Smooth muscle cell (in vitro differentiated cells): ENCODE results near the gene TMOD4. TPM values are rescaled to one million over a fixed set of nuclear protein-coding genes. Genes with fewer than 3 reads are reported as not detected.

ENCODE experiments used
- DNase-seq: peaks from one replicate; lab custom pipeline; 2025; ENCODE audit not compliant: unreplicated experiment; lab: John Stamatoyannopoulos, UW
- H2AFZ ChIP-seq: fragments of 200-600 bp; sonication (generic); 2 replicates; pipeline ENCODE4 v1.6.0; 2016; ENCODE audit warnings: antibody characterized with exemption, low read depth, mild to moderate bottlenecking
- H3F3A ChIP-seq: fragments of 200-600 bp; sonication (generic); 2 replicates; pipeline ENCODE4 v1.6.0; 2017; ENCODE audit warnings: antibody characterized with exemption, low read depth
- H3K27ac ChIP-seq: fragments of 200-600 bp; sonication (generic); 2 replicates; pipeline ENCODE4 v1.5.1; 2016; ENCODE audit warnings: low read depth, mild to moderate bottlenecking
- H3K27me3 ChIP-seq: fragments of 200-600 bp; sonication (generic); 2 replicates; pipeline ENCODE4 v1.6.1; 2016; ENCODE audit warnings: low read depth, mild to moderate bottlenecking
- H3K36me3 ChIP-seq: fragments of 200-600 bp; sonication (generic); 2 replicates; pipeline ENCODE4 v1.5.1; 2016; ENCODE audit warnings: low read depth
- H3K4me1 ChIP-seq: fragments of 200-600 bp; sonication (generic); 2 replicates; pipeline ENCODE4 v1.5.1; 2016; ENCODE audit warnings: low read depth
- H3K4me2 ChIP-seq: fragments of 200-600 bp; sonication (generic); 2 replicates; pipeline ENCODE4 v1.6.0; 2016; ENCODE audit warnings: mild to moderate bottlenecking
- H3K4me3 ChIP-seq: fragments of 200-600 bp; sonication (generic); 2 replicates; pipeline ENCODE4 v1.5.1; 2016; ENCODE audit warnings: mild to moderate bottlenecking
- H3K79me2 ChIP-seq: fragments of 200-600 bp; sonication (generic); 2 replicates; pipeline ENCODE4 v1.6.0; 2016; ENCODE audit warnings: low read depth, mild to moderate bottlenecking
- H3K9ac ChIP-seq: fragments of 200-600 bp; sonication (generic); 2 replicates; pipeline ENCODE4 v1.6.0; 2016; ENCODE audit warnings: low read depth
- H3K9me3 ChIP-seq: fragments of 200-600 bp; sonication (generic); replicated peaks from 2 replicates; pipeline ENCODE4 v1.5.1; 2016; ENCODE audit warnings: low read depth
- H4K20me1 ChIP-seq: fragments of 200-600 bp; sonication (generic); 2 replicates; pipeline ENCODE4 v1.6.0; 2016; ENCODE audit warnings: low read depth
- CTCF ChIP-seq: fragments of 200-600 bp; sonication (generic); IDR thresholded peaks from 2 replicates; pipeline ENCODE4 v1.5.1; 2017; ENCODE audit warnings: borderline replicate concordance, mild to moderate bottlenecking, antibody characterized with exemption; ENCODE audit not compliant: insufficient read depth, poor library complexity, severe bottlenecking
- WGBS: methylation state at CpG from one replicate; pipeline ENCODE4 v1.1.7; 2016; ENCODE audit warnings: low lambda C conversion rate; 5-methylcytosine and 5-hydroxymethylcytosine counted together
- polyA plus RNA-seq: library from polyadenylated mRNA; unstranded; fragments of >200 nt; fragmentation: Nextera tagmentation; extraction: Ambion mirVana; gene quantifications from 2 replicates; pipeline ENCODE4 v1.2.1, GENCODE V29; 2016
- total RNA-seq: library from RNA; depleted of rRNA; stranded (reverse); fragments of >200 nt; gene quantifications from 2 replicates; pipeline ENCODE4 v1.2.3, GENCODE V29; 2014

TMOD4 gene
- total and polyA plus RNA-seq, 2 experiments from 2014 or later = 0.37 TPM; not detected in 1

- H2AFZ ChIP-seq = peak overlapping the region; percentile 21
- peaks cover 6% of the 10 kb centered on the region for H3K79me2 ChIP-seq
- H3K27ac ChIP-seq = peak overlapping the region; percentile 73
- H3K9me3 ChIP-seq = no peaks in the 10 kb centered on the region
- peaks cover 10% of the 10 kb centered on the region for H3F3A ChIP-seq
- TF ChIP-seq CTCF = no peak
- H4K20me1 ChIP-seq = no peaks in the 10 kb centered on the region
- no peaks in the 10 kb centered on the region for H3K36me3 ChIP-seq
- peaks cover 12% of the 10 kb centered on the region for H3K4me1 ChIP-seq
- peak overlapping the region; percentile 96 for H3K4me2 ChIP-seq
- no peaks in the 10 kb centered on the region for H3K27me3 ChIP-seq
- peak overlapping the region; percentile 63 for H3K9ac ChIP-seq
- no peak for DNase-seq
- H3K4me3 ChIP-seq = peak overlapping the region; percentile 60
- 9% methylated on average over 15 of the region's 15 CpGs for WGBS
Observed at GRCh38 chr1:151166505-151166956, 9.2 kb downstream of the TMOD4 start.

GRCh38 chr1:151165738-151166504 lies 9.9 kb downstream of the TMOD4 start, which contains the start of the genes LYSMD1 and SCNM1:
TSS of gene LYSMD1 (minus strand) at chr1:151165902. CDS start at chr1:151165258, 644 bp downstream.
TSS of gene SCNM1 (plus strand) at chr1:151166144. CDS start at chr1:151166153, 9 bp downstream.
- H3K79me2 ChIP-seq = peaks cover 6% of the 10 kb centered on the region
- peak within 1 kb of the TSS; percentile 73 for H3K27ac ChIP-seq
- peaks cover 10% of the 10 kb centered on the region for H3F3A ChIP-seq
- peak within 1 kb of the TSS; percentile 92 for H2AFZ ChIP-seq
- no peaks in the 10 kb centered on the region for H3K27me3 ChIP-seq
- no peaks in the 10 kb centered on the region for H4K20me1 ChIP-seq
- peaks cover 12% of the 10 kb centered on the region for H3K4me1 ChIP-seq
- peak within 1 kb of the TSS; percentile 60 for H3K4me3 ChIP-seq
- 1% methylated on average over 38 of the region's 38 CpGs for WGBS
- H3K9ac ChIP-seq = peak within 1 kb of the TSS; percentile 63
- H3K9me3 ChIP-seq = no peaks in the 10 kb centered on the region
- H3K36me3 ChIP-seq = no peaks in the 10 kb centered on the region
- TF ChIP-seq CTCF = no peak
- peak within 1 kb of the TSS; percentile 96 for H3K4me2 ChIP-seq
- peak; percentile 66 for DNase-seq

- Histone ChIP-seq H3K4me3 (peak overlapping the region; percentile 60), H3K36me3 (no peaks in the 10 kb centered on the region), H3K4me1 (peaks cover 12% of the 10 kb centered on the region), H3K9ac (peak overlapping the region; percentile 61), H3F3A (peaks cover 10% of the 10 kb centered on the region), H4K20me1 (no peaks in the 10 kb centered on the region), H3K79me2 (peaks cover 6% of the 10 kb centered on the region), H2AFZ (peak overlapping the region; percentile 92), H3K27me3 (no peaks in the 10 kb centered on the region), H3K4me2 (peak overlapping the region; percentile 96), H3K27ac (peak overlapping the region; percentile 70), H3K9me3 (no peaks in the 10 kb centered on the region)
- peak; percentile 55 for DNase-seq
- 2% methylated on average over 13 of the region's 15 CpGs for WGBS
- TF ChIP-seq CTCF = peak; percentile 7
Observed at GRCh38 chr1:151165281-151165737, 10.5 kb downstream of the TMOD4 start.
